MCF 10A (cell line): ENCODE measurements around the gene POC1B. TPM values are rescaled to one million over a fixed set of nuclear protein-coding genes. Genes with fewer than 3 reads are reported as not detected.

Experiments used
- BruUV-seq: library from RNA; stranded (reverse); fragments of 400-500 nt; replicated peaks from 2 replicates; lab custom pipeline; 2021; lab: Mats Ljungman, UMichigan
- CTCF ChIA-PET: fragments of 300-600 bp; sonication (Branson Sonifier 250); formaldehyde crosslinking; extraction: SDS; loops from one replicate; lab custom pipeline; 2021; ENCODE audit warnings: antibody characterized with exemption, inconsistent platforms; lab: Yijun Ruan, JAX
- POLR2A ChIA-PET: fragments of 300-600, 350-650 bp; sonication (Branson Sonifier 250); formaldehyde crosslinking; extraction: SDS; loops from one replicate; lab custom pipeline; 2020; ENCODE audit warnings: antibody characterized with exemption, inconsistent platforms; lab: Yijun Ruan, JAX
- DNase-seq: peaks from one replicate; pipeline ENCODE4 v3.0.0-alpha.2; 2018; ENCODE audit not compliant: unreplicated experiment
- H3K27ac Mint-ChIP-seq: one replicate; pipeline ENCODE4 v1.8.0; 2022; ENCODE audit warnings: mild to moderate bottlenecking, low read depth, mixed read lengths; ENCODE audit not compliant: unreplicated experiment
- H3K27me3 Mint-ChIP-seq: one replicate; pipeline ENCODE4 v1.8.0; 2022; ENCODE audit warnings: mixed read lengths; ENCODE audit not compliant: insufficient read depth, unreplicated experiment
- H3K36me3 Mint-ChIP-seq: one replicate; pipeline ENCODE4 v1.8.0; 2022; ENCODE audit warnings: mild to moderate bottlenecking, moderate library complexity, mixed read lengths; ENCODE audit not compliant: insufficient read depth, unreplicated experiment
- H3K4me1 Mint-ChIP-seq: one replicate; pipeline ENCODE4 v1.8.0; 2022; ENCODE audit warnings: mixed read lengths; ENCODE audit not compliant: insufficient read depth, unreplicated experiment
- H3K4me3 Mint-ChIP-seq: one replicate; pipeline ENCODE4 v1.8.0; 2022; ENCODE audit warnings: mild to moderate bottlenecking, moderate library complexity, mixed read lengths; ENCODE audit not compliant: unreplicated experiment
- H3K9me3 Mint-ChIP-seq: one replicate; pipeline ENCODE4 v1.8.0; 2022; ENCODE audit warnings: mixed read lengths; ENCODE audit not compliant: unreplicated experiment
- intact Hi-C: fragments of 100-400 bp; cut with micrococcal nuclease; formaldehyde crosslinking; loops from 2 replicates; pipeline ENCODE4 v1.14.1; 2022
- total RNA-seq: library from RNA; stranded (reverse); gene quantifications from 2 replicates; pipeline ENCODE4 v1.2.3, GENCODE V29; 2022
- TF ChIP-seq, protein P1 (sequence below): fragments of 200-600 bp; IDR thresholded peaks from one replicate; pipeline ENCODE4 v1.8.0; 2022; ENCODE audit warnings: antibody characterized with exemption, mild to moderate bottlenecking; ENCODE audit not compliant: unreplicated experiment

The POC1B gene
- total RNA-seq, 1 experiment from 2014 or later: 14.8 TPM

DNA sequence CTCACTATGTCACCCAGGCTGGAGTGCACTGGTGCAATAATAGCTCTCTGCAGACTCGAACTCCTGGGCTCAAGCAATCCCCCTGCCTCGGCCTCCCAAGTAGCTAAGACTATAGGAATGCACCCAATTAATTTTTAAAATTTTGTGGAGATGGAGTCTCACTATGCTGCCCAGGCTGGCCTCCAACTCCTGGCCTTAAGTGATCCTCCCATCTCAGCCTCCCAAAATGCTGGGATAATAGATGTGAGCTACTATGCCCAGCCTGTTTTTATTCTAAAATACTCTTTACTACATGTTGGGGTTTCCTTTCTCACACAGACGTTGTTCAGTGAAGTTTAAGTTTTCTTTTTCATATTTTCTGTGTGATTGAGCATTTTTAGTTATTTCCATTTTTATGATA is 112.6 kb downstream of the POC1B start:
- TF ChIP-seq, protein P1, sequence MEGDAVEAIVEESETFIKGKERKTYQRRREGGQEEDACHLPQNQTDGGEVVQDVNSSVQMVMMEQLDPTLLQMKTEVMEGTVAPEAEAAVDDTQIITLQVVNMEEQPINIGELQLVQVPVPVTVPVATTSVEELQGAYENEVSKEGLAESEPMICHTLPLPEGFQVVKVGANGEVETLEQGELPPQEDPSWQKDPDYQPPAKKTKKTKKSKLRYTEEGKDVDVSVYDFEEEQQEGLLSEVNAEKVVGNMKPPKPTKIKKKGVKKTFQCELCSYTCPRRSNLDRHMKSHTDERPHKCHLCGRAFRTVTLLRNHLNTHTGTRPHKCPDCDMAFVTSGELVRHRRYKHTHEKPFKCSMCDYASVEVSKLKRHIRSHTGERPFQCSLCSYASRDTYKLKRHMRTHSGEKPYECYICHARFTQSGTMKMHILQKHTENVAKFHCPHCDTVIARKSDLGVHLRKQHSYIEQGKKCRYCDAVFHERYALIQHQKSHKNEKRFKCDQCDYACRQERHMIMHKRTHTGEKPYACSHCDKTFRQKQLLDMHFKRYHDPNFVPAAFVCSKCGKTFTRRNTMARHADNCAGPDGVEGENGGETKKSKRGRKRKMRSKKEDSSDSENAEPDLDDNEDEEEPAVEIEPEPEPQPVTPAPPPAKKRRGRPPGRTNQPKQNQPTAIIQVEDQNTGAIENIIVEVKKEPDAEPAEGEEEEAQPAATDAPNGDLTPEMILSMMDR: no peak
- POLR2A ChIA-PET: interaction anchor here (0.6 to 1.2 kb wide), 2 partner anchors 8 to 287 kb away, joined by 5 to 6 read pairs; no protein-coding TSS in a partner anchor

DNA sequence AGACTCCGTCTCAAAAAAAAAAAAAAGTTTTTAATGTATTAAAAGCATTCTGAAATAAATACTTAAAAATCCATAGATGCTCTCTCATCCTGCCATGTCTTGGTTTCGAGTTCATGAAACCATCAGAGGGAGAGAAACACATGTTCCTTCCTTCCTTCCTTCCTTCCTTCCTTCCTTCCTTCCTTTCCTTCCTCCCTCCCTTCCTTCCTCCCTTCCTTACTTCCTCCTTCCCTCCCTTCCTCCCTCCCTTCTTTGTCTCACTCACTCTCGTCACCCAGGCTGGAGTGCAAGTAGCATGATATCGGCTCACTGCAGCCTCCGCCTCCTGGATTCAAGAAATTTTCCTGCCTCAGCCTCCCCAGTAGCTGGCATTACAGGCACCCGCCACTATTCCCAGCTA is 113.2 kb downstream of the POC1B start:
- POLR2A ChIA-PET: interaction anchor here (0.6 kb wide), 1 partner anchor 286 kb away, joined by 5 read pairs; no protein-coding TSS in a partner anchor
- TF ChIP-seq, protein P1: no peak
- Mint-ChIP-seq H3K4me3 (no peak overlapping the region), H3K9me3 (no peaks in the 10 kb centered on the region), H3K27me3 (no peaks in the 10 kb centered on the region), H3K4me1 (no peaks in the 10 kb centered on the region), H3K27ac (no peak overlapping the region), H3K36me3 (peaks cover 4% of the 10 kb centered on the region)
- DNase-seq: no peak
- intact Hi-C loops: no loop called here
- CTCF ChIA-PET: no interaction called here
- BruUV-seq: no TSS peak

More for the DNA sequence above, 112.6 kb downstream of the POC1B start:
- H3K27ac Mint-ChIP-seq: no peak overlapping the region
- no peak for DNase-seq
- H3K36me3 Mint-ChIP-seq: peaks cover 4% of the 10 kb centered on the region
- H3K27me3 Mint-ChIP-seq: no peaks in the 10 kb centered on the region
- H3K4me1 Mint-ChIP-seq: no peaks in the 10 kb centered on the region
- H3K4me3 Mint-ChIP-seq: no peak overlapping the region
- CTCF ChIA-PET: no interaction called here
- intact Hi-C loops: no loop called here
- BruUV-seq: no TSS peak
- H3K9me3 Mint-ChIP-seq: no peaks in the 10 kb centered on the region

DNA sequence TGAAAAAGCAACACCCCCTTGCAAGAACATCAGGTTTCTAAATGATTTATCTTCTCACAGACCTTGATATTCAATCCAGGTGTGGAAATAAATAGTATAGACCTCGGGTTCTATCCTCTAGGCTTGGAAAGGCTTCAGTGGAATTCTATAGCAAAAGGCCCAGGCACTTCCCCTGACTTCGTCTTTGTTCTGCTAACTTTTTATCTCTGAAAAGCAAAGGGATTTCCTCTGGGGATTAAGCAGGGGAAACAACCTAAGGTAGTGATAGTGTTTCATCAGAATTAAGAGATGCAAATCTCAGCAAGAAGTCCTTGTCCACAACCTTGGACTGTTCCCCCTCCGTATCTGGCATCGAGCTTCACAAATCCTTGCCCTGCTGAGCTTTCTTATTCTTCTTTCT is 114.0 kb downstream of the POC1B start:
- Mint-ChIP-seq H3K27ac (no peak overlapping the region), H3K36me3 (peaks cover 4% of the 10 kb centered on the region), H3K9me3 (no peaks in the 10 kb centered on the region), H3K4me3 (no peak overlapping the region), H3K27me3 (no peaks in the 10 kb centered on the region), H3K4me1 (no peaks in the 10 kb centered on the region)
- ChIA-PET POLR2A (no interaction called here), CTCF (interaction anchor here (0.7 kb wide), 1 partner anchor 150 kb away, joined by 3 read pairs; no protein-coding TSS in a partner anchor)
- intact Hi-C loops: no loop called here
- BruUV-seq: no TSS peak
- no peak for DNase-seq
- TF ChIP-seq, protein P1: no peak

DNA sequence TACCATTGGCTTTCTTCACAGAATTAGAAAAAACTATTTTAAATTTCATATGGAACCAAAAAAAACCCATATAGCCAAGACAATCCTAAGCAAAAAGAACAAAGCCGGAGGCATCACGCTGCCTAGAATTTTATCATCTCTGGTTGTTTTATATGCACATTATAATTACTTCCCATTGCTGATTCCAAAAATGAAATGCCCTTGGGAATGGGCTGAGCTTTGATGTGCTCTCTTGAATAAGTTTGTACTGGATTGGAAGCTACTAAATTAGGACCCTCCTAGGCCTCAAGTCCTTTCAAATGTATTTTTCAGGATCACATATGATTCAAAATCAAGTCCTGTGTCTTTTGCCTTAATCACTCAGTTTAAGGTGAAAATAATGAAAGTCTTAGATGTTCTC is 114.6 kb downstream of the POC1B start:
- no peak overlapping the region for H3K27ac Mint-ChIP-seq
- no peaks in the 10 kb centered on the region for H3K4me1 Mint-ChIP-seq
- intact Hi-C loops: no loop called here
- TF ChIP-seq, protein P1: no peak
- H3K27me3 Mint-ChIP-seq: no peaks in the 10 kb centered on the region
- no peak overlapping the region for H3K4me3 Mint-ChIP-seq
- ChIA-PET POLR2A (no interaction called here), CTCF (interaction anchor here (0.7 kb wide), 2 partner anchors 15 to 150 kb away, joined by 3 read pairs; no protein-coding TSS in a partner anchor)
- no peak for DNase-seq
- peaks cover 1% of the 10 kb centered on the region for H3K36me3 Mint-ChIP-seq
- H3K9me3 Mint-ChIP-seq: no peaks in the 10 kb centered on the region
- BruUV-seq: no TSS peak
